ENCODE data around the gene WDR89. TPM values are rescaled to one million over a fixed set of nuclear protein-coding genes. Genes with fewer than 3 reads are reported as not detected.

Gene WDR89
- total and polyA plus RNA-seq, 9 of the 15 experiments (the other 6 are each of a cell fraction or from before 2014, with no cell fraction given): 9.3 to 25.6 (median 16.2) TPM

GRCh38 chr14:63659726-63660125 lies 18.1 kb upstream of the WDR89 start:
- 74% methylated on average over 4 of the region's 4 CpGs for WGBS (ENCODE audit: insufficient coverage, low coverage, missing lambda C conversion rate)
- no peak for DNase-seq (ENCODE audit: extremely low read depth in 1 of 4, low spot score in 3 of 4)
- H3K4me2 ChIP-seq (ENCODE audit: insufficient read depth, low read length): no peak overlapping the region

More at GRCh38 chr14:63659726-63660125, 18.1 kb upstream of the WDR89 start:
- TF ChIP-seq ATF7 (IDR thresholded peaks at IDR 0.05) (no peak), PRDM10 (IDR thresholded peaks at IDR 0.05; ENCODE audit: partially characterized antibody) (no peak), HINFP (tag; conservative IDR thresholded peaks at IDR 0.05; ENCODE audit: low read depth) (no peak)
- Histone ChIP-seq H3K79me2 (ENCODE audit: control insufficient read depth, insufficient read depth, low read length) (no peaks in the 10 kb centered on the region), H3K27ac (ENCODE audit: extremely low read depth, low read depth, low read length) (no peak overlapping the region), H3K9ac (ENCODE audit: insufficient read depth in 1 of 2, low read depth in 2 of 2, low read length in 2 of 2) (no peak overlapping the region), H2AFZ (ENCODE audit: low read depth, low read length) (no peak overlapping the region), H3K36me3 (ENCODE audit: control insufficient read depth, insufficient read depth, low read length) (no peaks in the 10 kb centered on the region), H3K27me3 (ENCODE audit: control insufficient read depth in 2 of 2, insufficient read depth in 2 of 2, low read length in 2 of 2) (no peaks in the 10 kb centered on the region), H3K4me3 (no peak overlapping the region), H3K4me1 (replicated peaks in 1 of 2; ENCODE audit: control insufficient read depth in 2 of 2, insufficient read depth in 2 of 2, low read length in 2 of 2) (peaks cover 0 to 6% of the 10 kb centered on the region in 2 experiments; a peak in 2 of 5 replicates), H3K9me3 (replicated peaks; ENCODE audit: control insufficient read depth, insufficient read depth, low read depth, low read length) (no peaks in the 10 kb centered on the region), H4K20me1 (replicated peaks; ENCODE audit: control insufficient read depth, insufficient read depth, low read length) (no peaks in the 10 kb centered on the region), H3K9me1 (ENCODE audit: control insufficient read depth, insufficient read depth, low read length) (no peaks in the 10 kb centered on the region)
- in situ Hi-C loops (cut with MboI): no loop called here
- ATAC-seq (no peak), FAIRE-seq (no peak)
- intact Hi-C loops (cut with micrococcal nuclease): no loop called here
- ChIA-PET CTCF (ENCODE audit: low intra/inter-chr PET ratio) (no interaction called here), POLR2A (interaction anchor here (0.6 kb wide), 1 partner anchor 57 kb away, joined by 3 read pairs; no protein-coding TSS in a partner anchor)
- BruUV-seq (replicated peaks): no TSS peak
